DOHH2 (cell line): ENCODE results near the gene FNDC10.

Experiments
- H3F3A ChIP-seq: fragments of 200-600 bp; sonication (generic), shearing (Covaris generic); 2 replicates; pipeline ENCODE4 v1.6.0; 2016; ENCODE audit warnings: antibody characterized with exemption, mild to moderate bottlenecking; ENCODE audit not compliant: control insufficient read depth, insufficient read depth
- H3K27ac ChIP-seq: fragments of 200-600 bp; sonication (generic); 2 replicates; pipeline ENCODE4 v1.5.1; 2014; ENCODE audit warnings: low read depth, mild to moderate bottlenecking, low read length, moderate library complexity
- H3K27me3 ChIP-seq: fragments of 200-600 bp; sonication (generic); 2 replicates; pipeline ENCODE4 v1.6.1; 2014; ENCODE audit warnings: mild to moderate bottlenecking, low read length, mixed read lengths; ENCODE audit not compliant: control insufficient read depth
- H3K36me3 ChIP-seq: fragments of 200-600 bp; sonication (generic); 2 replicates; pipeline ENCODE4 v1.6.1; 2014; ENCODE audit warnings: mild to moderate bottlenecking, low read length, moderate library complexity, mixed read lengths; ENCODE audit not compliant: control insufficient read depth
- H3K4me1 ChIP-seq: fragments of 200-600 bp; sonication (generic); 2 replicates; pipeline ENCODE4 v1.6.1; 2014; ENCODE audit warnings: mild to moderate bottlenecking, low read length, mixed read lengths; ENCODE audit not compliant: control insufficient read depth
- H3K4me2 ChIP-seq: fragments of 200-600 bp; sonication (generic); 2 replicates; pipeline ENCODE4 v1.6.0; 2014; ENCODE audit warnings: mild to moderate bottlenecking, low read length, moderate library complexity
- H3K4me3 ChIP-seq: fragments of 200-600 bp; sonication (generic); 2 replicates; pipeline ENCODE4 v1.5.1; 2014; ENCODE audit warnings: mild to moderate bottlenecking, low read length, mixed read lengths
- H3K79me2 ChIP-seq: fragments of 200-600 bp; sonication (generic); 2 replicates; pipeline ENCODE4 v1.6.1; 2014; ENCODE audit warnings: mild to moderate bottlenecking, low read length, mixed read lengths; ENCODE audit not compliant: control insufficient read depth
- H3K9me2 ChIP-seq: fragments of 200-600 bp; sonication (generic); replicated peaks from 2 replicates; pipeline ENCODE4 v1.6.1; 2014; ENCODE audit warnings: mild to moderate bottlenecking, low read length, mixed read lengths; ENCODE audit not compliant: control insufficient read depth
- H3K9me3 ChIP-seq: fragments of 200-600 bp; sonication (generic); 2 replicates; pipeline ENCODE4 v1.6.1; 2014; ENCODE audit warnings: antibody characterized with exemption, low read length, mixed read lengths; ENCODE audit not compliant: control insufficient read depth, insufficient read depth
- H4K20me1 ChIP-seq: fragments of 200-600 bp; sonication (generic); 2 replicates; pipeline ENCODE4 v1.6.0; 2014; ENCODE audit warnings: low read depth, mild to moderate bottlenecking, antibody characterized with exemption, low read length, moderate library complexity; ENCODE audit not compliant: control insufficient read depth, insufficient read depth
- EZH2phosphoT487 ChIP-seq: fragments of 200-600 bp; sonication (generic); IDR thresholded peaks from 2 replicates; pipeline ENCODE4 v1.6.1; 2017; ENCODE audit warnings: borderline replicate concordance, mild to moderate bottlenecking, antibody characterized with exemption, low read length, moderate library complexity, mixed read lengths
- TF ChIP-seq, protein P1 (sequence below): fragments of 200-600 bp; sonication (generic); IDR thresholded peaks from one replicate; pipeline ENCODE4 v1.5.1; 2014; ENCODE audit warnings: antibody characterized with exemption, mild to moderate bottlenecking, low read depth, low read length; ENCODE audit not compliant: poor library complexity, severe bottlenecking

FNDC10 gene

DNA sequence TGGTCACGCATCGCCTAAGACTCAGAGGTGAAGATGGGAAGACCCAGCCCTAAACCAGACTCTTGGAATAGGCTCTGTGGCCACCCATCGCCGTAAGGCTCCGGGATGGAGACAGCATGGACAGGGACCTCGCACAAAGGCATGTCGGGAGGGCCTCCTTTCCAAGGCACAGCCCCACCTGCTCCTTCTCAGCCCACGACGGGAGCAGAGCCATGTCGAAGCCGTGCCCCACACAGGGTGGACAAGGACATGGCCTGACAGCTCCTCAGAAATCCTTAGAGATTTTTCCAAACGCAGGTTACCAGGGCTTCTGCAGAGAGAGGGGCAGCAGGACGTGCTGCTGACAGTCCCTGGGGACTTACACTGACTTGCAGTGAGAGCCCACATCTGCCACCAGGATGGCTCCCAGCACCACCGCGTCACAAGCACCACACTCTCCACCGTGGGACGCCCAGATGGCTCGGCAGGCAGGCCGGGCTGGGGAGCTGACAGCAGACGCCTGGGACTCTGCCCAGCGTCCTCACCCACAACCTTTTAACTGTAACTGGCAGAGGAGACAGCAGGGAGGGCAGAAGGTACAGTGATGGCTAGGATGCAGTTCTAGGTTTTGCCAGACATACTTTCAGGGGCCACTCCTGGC lies 37.3 kb downstream of the FNDC10 start:
- peaks cover 69% of the 10 kb centered on the region for H3K36me3 ChIP-seq
- H4K20me1 ChIP-seq = peaks cover 13% of the 10 kb centered on the region; the same call in 1 of the 2 replicates
- H3K9me2 ChIP-seq = no peaks in the 10 kb centered on the region
- no peak overlapping the region for H3K4me2 ChIP-seq
- TF ChIP-seq, protein P1, sequence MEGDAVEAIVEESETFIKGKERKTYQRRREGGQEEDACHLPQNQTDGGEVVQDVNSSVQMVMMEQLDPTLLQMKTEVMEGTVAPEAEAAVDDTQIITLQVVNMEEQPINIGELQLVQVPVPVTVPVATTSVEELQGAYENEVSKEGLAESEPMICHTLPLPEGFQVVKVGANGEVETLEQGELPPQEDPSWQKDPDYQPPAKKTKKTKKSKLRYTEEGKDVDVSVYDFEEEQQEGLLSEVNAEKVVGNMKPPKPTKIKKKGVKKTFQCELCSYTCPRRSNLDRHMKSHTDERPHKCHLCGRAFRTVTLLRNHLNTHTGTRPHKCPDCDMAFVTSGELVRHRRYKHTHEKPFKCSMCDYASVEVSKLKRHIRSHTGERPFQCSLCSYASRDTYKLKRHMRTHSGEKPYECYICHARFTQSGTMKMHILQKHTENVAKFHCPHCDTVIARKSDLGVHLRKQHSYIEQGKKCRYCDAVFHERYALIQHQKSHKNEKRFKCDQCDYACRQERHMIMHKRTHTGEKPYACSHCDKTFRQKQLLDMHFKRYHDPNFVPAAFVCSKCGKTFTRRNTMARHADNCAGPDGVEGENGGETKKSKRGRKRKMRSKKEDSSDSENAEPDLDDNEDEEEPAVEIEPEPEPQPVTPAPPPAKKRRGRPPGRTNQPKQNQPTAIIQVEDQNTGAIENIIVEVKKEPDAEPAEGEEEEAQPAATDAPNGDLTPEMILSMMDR = no peak
- TF ChIP-seq EZH2phosphoT487 = no peak
- no peak overlapping the region for H3K4me3 ChIP-seq
- no peak overlapping the region for H3K27ac ChIP-seq
- H3K9me3 ChIP-seq = no peaks in the 10 kb centered on the region
- no peaks in the 10 kb centered on the region for H3K27me3 ChIP-seq
- H3K79me2 ChIP-seq = peaks cover 77% of the 10 kb centered on the region
- H3K4me1 ChIP-seq = peaks cover 1% of the 10 kb centered on the region; the same call in 1 of the 2 replicates
- H3F3A ChIP-seq = no peaks in the 10 kb centered on the region

DNA sequence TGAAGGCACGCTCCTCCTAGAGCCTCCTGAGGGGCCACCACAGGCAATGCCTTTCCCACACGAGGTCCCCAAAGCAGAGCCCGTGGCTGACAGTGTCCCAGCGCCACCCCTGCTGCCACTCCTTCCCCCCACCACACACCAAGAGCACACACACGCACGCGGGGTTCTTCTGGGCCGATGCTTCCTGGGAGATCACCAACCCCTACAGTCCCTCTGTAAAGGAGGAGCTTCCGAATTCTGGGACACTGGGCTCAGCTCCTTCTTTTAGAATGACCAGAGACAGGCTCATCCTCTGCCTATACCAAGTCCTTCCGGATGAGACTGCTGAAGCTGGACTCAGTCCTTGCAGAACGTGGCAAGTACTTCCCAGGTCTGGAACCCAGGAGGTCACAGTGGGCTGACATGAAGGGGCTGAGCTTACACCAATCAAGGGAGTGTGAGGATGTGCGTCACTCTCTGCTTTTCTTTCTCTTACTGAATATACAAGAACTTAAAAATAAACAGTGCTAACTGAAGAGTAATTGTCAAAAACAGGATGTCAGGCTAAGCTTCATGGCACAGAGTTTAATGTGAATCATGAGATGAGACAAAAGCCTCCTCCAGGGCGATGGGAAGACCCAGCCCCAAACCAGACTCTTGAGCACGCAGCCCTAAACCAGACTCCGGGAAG lies 38.0 kb downstream of the FNDC10 start:
- peaks cover 9% of the 10 kb centered on the region; the same call in 1 of the 2 replicates for H4K20me1 ChIP-seq
- peaks cover 64% of the 10 kb centered on the region for H3K36me3 ChIP-seq

DNA sequence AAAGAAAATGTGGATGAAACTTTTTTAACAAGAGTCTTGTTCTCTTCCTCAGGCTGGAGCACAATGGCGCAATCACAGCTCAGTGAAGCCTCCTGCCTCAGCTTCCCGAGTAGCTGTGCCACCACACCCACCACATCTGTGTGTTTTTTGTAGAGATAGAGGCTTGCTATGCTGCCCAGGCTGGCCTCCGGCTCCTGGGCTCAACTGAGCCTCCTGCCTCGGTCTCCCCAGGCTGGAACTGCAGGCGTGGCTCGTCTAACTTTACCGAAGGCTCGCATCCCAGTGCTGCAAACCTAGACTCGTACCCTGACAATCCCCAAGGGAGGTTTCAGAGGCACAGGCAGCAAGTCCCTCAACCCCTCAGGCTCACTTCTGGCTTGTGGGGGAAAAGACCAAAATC lies 39.8 kb downstream of the FNDC10 start:
- Histone ChIP-seq H3K4me2 (no peak overlapping the region), H4K20me1 (0 out of 2 replicates have a peak, but pooled peaks cover 3% of the 10 kb centered on the region), H3F3A (no peaks in the 10 kb centered on the region), H3K36me3 (peaks cover 56% of the 10 kb centered on the region), H3K27me3 (no peaks in the 10 kb centered on the region), H3K9me2 (no peaks in the 10 kb centered on the region), H3K9me3 (no peaks in the 10 kb centered on the region), H3K79me2 (peaks cover 66% of the 10 kb centered on the region), H3K4me3 (no peak overlapping the region), H3K27ac (no peak overlapping the region), H3K4me1 (peaks cover 4% of the 10 kb centered on the region; the same call in 1 of the 2 replicates)
- TF ChIP-seq, protein P1 = no peak
- no peak for TF ChIP-seq EZH2phosphoT487

More for the DNA sequence above, 38.0 kb downstream of the FNDC10 start:
- peaks cover 4% of the 10 kb centered on the region; the same call in 1 of the 2 replicates for H3K4me1 ChIP-seq
- no peaks in the 10 kb centered on the region for H3K9me2 ChIP-seq
- H3K9me3 ChIP-seq = no peaks in the 10 kb centered on the region
- no peak for TF ChIP-seq EZH2phosphoT487
- TF ChIP-seq, protein P1 = no peak
- no peak overlapping the region for H3K4me2 ChIP-seq
- no peak overlapping the region for H3K4me3 ChIP-seq
- H3K27ac ChIP-seq = no peak overlapping the region
- peaks cover 73% of the 10 kb centered on the region for H3K79me2 ChIP-seq
- no peaks in the 10 kb centered on the region for H3F3A ChIP-seq
- no peaks in the 10 kb centered on the region for H3K27me3 ChIP-seq
